Activated gamma-delta T cell treated with Interleukin-2 at 50 U/mL for 16 hours (primary cell): ENCODE measurements around the gene PRDX1.

Experiments used
- DNase-seq: peaks from one replicate; pipeline ENCODE4 v3.0.0-alpha.2; 2020

Gene PRDX1

DNA sequence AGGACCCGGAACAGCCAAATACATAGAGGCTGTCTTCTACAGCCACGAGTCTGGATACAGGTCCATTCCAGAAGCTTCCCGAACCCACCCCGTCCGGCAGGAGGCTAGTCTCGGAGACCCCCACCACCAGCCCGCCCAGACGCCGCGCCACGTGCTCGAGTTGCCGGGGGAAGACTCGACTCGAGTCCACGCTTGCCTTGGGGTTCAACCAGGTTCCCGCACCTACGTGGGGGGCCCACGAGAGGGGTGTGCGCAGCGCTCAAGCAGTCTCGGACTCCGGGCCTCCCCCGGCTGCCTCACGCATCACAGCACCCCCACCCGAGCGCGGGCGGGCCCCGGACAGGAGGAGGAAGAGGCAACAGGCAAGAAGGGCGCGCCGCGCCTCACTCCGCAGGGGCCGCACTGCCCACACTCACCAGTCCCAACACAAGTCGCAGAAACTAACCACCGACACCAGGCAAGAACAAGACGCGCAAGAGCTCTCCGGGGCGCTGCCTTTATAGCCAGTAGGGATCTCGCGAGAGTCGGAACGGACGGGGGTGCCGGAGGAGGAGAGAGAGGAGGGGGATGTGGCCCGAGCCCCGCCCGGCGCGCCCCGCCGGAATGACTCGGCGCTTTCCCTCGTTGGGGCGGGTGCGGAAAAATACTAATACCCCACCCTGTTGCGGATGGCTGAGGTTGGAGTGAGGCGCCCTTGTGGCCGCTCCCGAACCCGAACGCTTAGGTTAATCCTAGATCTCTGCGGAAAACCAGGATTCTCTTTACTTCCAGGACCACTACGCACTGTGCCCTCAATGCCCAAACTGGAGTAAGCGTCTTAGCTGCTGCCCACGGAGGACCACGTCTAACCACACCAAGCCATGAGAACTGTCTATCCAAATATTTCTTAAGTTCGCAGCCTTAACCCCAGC, at the start of gene PRDX1:
PRDX1 (minus strand) TSS at position 472 of the 911 bp plus-strand sequence. CDS start 2,841 bp downstream, outside the sequence.
- peak; percentile 93 for DNase-seq

DNA sequence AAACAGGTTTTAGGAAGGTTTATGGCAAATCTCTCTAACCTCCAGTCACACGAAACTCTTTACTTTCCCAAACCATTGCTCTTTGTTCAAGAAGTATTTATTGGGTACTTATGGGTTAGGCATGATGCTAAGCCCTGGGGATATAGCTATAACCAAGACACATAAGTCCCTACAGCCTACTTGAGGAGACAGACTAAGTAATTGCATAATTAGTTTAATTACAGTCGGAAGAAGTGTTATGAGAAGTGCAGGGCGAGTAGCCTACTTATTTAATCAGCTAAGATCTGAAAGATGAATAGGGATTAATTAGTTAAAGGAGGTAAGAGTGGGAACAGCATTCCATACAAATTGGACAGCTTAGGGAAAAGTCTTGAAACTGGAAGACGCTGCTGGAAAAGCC, 48.9 kb upstream of the PRDX1 start:
- no peak for DNase-seq

DNA sequence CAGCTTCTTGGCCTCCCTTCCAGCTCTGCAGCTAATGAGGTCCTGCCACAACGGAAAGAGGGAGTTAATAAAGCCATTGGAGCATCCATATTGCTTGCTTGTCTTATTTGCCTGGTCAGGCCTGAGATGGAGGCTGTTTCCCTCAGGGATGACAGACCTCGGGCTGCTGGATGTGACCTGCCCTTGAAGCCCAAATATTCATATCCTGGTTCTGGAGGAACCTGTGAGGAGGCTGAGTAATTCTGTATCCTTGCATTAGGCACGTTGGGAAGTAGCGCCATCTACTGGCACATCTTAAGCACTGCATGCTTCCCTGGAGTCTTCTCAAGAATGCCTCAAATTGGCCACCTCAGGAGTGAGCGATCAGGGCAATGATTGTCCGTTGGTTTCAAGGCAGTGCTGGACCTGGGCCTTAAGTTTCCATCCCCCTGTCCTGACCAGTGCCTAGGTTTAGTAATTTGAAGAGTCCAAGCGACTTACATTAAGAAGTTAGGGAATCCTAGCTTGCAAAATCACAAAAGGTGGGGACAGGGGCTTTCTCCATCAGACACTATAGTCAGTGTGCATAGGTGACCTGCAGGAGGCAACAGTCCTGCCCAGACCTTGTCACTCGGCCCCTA, 48.4 kb upstream of the PRDX1 start:
- peak; percentile 68 for DNase-seq

DNA sequence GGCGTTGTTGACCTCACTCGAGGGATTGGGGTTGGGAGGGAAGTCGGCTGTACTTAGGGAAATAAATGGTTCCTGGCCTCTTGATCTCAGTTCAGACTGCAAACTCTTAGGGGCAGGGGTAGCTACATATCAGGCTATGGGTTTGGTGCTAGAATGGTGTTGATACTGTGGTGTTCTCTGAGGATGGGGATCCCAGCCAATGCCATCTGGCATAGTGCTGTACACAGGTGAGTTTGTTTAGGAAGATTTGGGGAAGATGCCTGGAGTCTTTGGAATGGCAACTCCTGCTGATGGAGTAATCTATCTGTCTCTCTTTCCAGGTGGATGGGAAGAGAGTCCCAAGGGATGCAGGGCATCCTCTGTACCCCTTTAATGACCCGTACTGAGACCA, 47.9 kb upstream of the PRDX1 start:
- DNase-seq, result no peak

DNA sequence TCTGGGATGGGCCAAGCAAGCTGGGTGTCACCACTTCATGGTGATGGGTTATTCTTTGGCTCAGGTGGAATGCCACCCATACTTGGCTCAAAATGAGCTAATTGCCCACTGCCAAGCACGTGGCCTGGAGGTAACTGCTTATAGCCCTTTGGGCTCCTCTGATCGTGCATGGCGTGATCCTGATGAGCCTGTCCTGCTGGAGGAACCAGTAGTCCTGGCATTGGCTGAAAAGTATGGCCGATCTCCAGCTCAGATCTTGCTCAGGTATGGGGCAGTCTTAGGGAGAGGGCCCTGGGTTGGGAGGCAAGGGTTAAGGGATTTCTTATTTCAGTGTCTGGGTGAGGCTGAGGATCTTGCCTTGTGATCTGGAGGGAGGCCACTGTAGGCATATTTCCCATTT, 46.7 kb upstream of the PRDX1 start:
- DNase-seq, result no peak

DNA sequence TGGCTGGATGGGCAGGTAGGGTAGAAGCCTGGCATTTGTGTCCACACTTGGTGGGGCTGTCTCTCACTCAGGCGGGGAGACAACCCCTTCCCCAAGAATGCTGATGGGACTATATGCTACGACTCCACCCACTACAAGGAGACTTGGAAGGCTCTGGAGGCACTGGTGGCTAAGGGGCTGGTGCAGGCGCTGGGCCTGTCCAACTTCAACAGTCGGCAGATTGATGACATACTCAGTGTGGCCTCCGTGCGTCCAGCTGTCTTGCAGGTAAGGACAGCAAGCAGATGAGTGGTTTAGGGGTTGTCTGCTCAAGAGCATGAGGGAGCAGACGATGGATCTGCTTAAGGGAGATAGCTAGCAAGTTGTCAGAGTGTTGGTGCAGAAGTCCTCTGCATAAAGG, 46.2 kb upstream of the PRDX1 start:
- DNase-seq, result no peak

DNA sequence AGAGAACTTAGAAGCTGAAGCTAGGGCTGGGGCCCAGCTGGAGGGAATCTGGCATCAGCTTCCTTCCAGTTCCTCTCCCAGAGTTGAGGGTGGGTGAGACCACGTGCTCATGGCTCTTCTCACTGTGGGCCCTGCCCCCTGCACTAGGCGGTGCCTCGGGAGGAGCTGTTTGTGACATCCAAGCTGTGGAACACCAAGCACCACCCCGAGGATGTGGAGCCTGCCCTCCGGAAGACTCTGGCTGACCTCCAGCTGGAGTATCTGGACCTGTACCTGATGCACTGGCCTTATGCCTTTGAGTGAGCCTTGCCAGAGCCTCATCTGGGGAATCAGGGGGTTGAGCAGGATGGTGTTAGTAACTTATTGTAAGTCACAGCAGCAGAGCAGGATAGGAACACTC, 45.0 kb upstream of the PRDX1 start:
- DNase-seq, result no peak

DNA sequence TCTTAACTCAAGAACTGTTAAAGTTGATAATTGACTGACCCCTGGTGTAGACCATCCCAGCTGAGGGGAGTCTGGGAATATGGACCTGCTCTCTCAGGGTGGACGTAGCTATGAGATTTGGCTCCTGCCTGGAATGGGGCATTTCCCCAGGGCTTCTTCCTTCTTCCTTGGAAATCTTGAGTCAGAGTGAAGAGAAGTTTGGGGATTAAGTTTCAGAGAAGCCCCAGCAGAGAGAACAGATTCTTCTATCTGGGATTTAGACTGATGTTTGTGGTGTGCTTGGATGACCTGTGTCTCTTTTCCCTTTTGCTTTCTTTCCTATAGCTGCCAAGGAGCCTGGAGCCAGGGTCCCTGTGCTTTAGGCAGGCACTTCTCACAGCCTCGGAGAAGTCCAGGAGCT, 42.2 kb upstream of the PRDX1 start:
- DNase-seq, result no peak

DNA sequence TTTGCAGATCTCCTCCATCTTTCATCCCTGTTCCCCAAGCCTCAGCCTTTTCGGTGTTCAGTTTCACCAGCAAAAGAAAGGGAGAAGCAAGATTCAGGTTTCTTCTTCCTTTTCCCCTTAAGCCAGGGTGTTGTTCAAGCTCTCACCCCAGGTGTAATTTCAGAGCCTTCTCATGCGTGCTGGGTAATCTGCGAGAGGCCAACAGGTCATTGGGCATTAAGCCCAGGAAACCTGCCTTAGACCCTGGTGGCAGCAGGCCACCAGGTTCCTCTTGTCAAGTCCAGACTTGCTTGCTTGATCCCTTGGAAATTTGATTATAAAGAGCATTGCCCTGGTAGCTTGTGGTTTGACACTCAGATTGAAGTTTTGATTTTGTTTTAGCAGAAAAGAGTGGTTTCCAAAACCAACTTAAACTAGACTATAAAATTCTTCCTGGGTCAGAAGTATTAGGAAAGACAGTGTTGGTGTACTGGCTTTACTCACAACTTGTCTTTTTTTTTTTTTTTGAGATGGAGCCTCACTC, 35.8 kb upstream of the PRDX1 start:
- DNase-seq, result no peak

DNA sequence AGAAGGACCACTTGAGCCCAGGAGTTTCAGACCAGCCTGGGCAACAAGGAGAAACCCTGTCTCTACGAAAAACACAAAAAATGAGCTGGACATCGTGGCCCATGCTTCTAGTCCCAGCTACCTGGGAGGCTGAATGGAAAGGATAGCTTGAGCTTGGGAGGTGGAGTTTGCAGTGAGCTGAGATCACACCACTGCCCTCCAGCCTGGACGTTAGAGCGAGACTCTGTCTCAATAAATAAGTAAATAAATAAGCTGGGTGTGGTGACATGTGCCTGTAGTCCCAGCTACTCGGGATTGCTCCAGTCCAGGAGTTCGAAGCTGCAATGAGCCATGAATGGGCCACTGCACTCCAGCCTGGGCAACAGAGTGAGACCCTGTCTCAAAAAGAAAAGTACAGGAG, 32.5 kb upstream of the PRDX1 start:
- no peak for DNase-seq

DNA sequence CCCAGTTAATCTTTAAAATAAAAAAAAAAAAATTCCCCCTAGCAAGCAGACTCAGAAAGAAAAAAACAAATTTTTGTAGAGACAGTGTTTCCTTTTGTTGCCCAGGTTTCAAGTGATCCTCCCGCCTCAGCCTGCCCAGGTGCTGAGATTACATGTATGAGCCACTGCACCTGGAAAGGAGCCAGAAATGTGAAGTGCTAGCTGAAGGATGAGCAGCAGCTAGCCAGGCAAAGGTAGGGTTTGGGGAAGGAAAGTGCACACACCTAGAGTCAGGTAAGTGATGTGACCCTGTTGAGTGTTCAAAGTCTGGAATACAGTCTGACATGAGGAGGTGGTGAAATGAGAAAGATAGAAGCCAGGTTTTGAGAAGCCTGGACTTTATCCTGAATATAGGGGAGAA, 30.6 kb upstream of the PRDX1 start:
- DNase-seq, result no peak

DNA sequence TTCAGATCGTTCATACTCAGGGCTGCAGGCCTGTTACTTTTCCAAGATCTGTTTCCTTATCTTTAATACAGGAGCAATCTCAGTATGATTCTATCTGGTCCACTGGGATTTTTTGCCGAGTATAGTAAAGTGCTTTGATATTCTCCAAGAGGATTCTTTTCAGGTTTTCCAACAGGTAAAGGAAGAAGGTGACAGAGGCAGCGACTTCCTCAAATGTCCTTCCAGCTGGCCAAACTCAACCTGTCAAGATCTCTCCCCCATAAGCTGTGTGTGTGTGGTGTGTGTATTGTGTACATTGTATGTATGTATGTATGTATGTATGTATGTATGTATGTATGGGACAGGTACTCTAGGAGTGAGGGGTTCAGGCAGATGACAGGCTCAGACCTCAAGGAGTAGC, 30.0 kb upstream of the PRDX1 start:
- DNase-seq, result no peak

DNA sequence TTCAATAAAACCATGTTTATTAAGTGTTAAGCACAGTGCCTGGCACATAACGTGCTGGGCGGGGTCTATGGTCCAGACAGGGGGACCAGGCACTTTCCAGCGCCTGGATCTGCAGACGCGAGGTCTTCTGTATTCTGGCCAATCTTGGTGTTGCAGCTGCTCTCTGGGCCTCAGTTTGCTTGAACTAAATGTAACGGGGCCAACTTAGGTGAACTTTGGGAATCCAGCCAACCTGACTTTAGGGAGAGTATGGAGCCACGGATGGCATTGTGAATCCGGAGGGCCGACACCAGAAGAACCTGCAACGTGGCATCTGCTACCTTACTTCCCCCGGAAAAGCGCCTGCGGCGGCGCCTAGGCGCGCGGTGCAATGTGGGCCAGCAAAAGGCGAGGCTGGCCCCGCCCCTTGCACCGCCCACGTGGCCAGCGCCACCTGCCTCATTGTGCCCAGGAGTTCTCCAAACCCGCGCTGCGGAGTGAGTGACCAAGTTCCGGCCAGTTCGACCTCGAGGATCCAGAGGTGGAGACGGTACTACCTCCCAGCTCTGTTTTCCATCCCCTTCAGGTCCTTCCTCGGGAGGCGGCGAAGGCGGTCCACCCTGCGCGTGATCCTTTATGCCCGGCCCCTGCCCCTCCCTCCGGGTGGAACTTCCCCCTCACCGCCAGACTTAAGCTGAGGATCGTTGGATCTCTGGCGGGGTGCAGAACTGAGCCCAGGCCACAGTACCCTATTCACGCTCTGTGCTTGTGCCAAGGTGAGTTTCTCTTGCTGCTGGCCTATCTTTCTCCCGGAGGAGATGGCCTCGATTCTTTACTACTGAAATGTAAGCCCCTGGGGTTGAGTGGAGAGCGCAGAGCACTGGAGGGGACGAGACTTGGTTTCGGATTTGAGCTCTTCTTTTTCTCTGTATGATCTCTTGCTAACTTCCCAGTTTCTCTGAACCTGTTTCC, 29.0 kb upstream of the PRDX1 start, which contains the start of gene AKR1A1:
AKR1A1 (plus strand) TSS at position 426 of the 951 bp plus-strand sequence. CDS start 10,969 bp downstream, outside the sequence.
- DNase-seq, result peak; percentile 82

DNA sequence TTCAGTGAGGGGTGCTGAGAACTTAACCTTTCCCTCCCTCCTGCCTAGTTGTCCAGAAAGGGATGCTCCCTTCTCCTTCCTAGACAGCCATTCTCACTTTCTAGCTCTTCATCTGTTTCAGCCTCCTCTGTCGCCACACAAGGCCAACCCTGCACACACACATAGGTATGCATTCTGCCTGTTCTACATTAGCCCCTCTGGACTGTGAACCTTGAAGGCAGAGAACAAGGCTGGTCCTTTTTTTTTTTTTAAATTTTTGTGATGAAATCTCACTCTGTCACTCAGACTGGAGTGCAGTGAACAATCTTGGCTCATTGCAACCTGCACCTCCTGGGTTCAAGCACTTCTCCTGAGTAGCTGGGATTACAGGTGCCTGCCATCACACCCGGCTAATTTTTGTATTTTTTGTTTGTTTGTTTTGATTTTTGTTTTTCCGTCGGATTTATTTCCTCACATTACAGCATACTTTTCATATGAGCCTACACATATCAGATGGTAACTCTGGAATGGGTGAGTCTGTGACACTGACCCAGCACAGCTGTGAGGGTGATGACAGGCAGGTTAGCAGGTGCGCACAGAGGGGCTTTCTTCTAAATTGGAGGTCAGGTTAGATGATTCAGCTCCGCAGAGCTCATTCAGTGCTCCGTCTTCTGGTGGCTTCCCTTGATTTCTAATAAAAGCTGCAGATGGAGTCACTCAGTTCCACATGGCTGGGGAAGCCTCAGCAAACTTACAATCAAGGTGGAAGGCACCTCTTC, 24.0 kb upstream of the PRDX1 start:
- DNase-seq, result no peak

DNA sequence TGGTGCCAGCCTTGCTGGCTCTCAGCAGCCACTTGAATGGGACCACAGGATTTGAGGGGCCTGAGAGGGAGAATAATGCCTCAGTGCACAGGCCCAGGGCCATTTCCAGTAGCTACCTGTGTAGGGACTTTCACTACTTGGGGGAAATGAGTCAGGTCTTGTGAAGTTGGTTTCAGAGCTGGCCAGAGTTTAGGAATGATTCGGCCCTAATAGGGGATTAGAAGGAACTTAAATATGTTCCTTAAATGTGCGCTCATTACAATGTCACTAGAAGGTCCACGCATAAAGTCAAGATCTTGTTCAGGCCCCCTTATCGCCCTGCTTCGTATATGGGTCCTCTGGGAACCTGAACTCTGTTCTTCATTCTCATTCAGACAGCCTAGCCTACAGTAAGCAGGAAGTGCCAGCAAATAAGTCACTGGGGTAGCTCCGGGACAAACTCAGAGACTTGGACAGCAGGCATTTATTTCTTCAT, 23.4 kb upstream of the PRDX1 start:
- DNase-seq, result no peak

DNA sequence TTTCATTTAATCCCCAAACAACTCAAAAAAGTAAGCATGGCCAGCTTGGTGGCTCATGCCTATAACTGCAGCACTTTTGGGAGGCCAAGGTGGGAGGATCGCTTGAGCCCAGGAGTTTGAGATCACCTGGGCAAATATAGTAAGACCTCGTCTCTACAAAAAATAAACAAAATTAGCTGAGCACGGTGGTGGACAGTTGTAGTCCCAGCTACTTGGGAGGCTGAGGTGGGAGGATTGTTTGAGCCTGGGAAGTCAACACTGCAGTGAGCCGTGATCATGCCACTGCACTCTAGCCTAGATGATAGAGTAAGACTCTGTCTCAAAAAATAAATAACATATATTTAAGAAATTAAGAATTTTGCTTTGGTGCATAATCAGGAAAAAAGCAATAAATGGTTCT, 22.8 kb upstream of the PRDX1 start:
- no peak for DNase-seq

DNA sequence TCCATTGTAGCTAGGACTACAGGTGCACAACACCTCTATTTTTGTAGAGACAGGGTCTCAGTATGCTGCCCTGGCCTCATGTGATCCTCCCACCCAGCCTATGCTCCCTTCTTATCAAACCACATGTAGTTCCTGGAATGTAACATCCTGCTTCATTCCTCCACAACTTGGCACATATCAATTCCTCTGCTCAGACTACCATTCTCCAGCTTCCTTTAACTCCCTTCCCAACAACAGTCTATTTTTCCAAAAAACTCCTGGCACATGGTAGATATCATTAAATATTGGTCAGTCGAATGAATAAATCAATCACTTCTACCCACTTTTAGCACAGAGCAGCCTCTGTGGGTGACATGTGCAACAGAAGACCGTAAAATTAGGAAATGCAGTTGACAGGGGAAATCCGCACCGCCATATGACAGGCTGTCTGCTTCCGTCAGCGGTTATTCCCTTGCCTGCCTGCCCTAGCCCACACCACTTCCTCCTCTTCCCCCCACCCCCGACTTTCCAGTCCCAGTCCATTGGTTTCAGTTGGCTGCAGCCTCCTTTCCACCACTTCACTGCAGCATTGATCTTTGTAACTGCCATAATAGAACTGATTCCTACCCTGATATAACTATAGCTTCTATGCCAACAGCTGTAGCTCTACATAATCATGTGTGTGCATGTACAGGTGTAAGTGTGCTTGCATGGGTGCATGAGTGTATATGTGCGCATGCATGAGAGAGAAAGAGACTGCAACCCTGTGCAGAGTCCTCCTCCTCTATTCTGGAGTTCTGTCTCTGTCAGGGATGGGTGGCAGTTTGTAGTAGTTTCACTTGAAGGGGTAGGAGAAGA, 22.1 kb upstream of the PRDX1 start:
- peak; percentile 62 for DNase-seq

DNA sequence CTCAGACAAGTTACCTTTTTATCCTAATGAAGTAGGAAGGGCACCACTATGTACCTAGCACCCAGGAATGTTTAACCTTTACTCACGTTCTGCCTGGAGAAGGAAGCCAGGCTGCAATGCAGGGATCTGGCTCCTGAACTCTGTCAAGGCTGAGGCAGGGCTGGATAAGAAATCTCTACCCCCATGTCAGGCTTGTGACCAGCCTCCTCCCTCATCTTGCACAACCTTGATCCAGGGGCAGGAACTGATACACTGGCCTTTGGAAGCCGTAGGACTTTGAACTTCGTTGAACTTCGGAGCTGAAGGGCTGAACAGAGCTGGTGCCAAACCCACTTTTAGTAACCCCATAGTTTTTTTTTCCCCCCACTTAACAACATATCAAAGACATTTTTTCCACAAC, 20.9 kb upstream of the PRDX1 start:
- DNase-seq, result no peak

DNA sequence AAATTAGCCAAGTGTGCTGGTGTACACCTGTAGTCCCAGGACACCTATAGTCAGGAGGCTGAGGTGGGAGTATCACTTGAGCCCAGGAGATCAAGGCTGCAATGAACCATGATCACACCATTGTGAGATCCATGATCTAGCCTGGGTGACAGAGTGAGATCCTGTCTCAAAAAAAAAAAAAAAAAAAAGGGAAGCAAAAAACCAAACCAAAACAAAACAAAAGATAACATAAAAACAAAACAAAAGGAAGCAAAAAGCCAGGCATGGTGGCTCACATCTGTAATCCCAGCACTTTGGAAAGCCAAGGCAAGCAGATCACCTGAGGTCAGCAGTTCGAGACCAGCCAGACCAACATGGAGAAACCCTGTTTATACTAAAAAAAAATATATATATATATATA, 19.5 kb upstream of the PRDX1 start:
- DNase-seq, result no peak

DNA sequence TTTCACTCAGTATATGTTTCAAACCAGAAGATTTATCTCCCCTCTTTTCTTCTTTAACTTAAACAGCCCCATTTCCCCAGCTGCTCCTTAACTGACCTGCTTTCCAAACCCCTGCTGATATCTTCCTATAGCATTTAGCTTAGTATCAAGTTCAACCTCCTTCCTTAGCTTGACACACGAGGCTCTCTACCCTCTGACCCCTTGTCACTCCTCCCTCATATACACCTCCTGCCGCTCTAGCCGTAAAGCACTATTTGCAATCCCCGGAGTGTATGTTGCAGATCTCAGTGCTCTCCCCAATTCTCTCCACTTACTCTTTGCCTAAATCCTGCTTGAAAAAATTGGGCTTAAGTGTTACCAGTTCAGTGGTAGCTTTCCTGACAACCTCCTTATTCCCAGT, 15.2 kb upstream of the PRDX1 start:
- no peak for DNase-seq
